ENCODE data around the gene GPR139.

Gene GPR139

GRCh38 chr16:20094157-20094556 is 20.5 kb upstream of the GPR139 start:
- TF ChIP-seq FOXP2 (optimal IDR thresholded peaks at IDR 0.05; ENCODE audit: borderline replicate concordance, extremely low read depth, extremely low read length, insufficient read depth) (no peak), TAF1 (IDR thresholded peaks at IDR 0.05; ENCODE audit: borderline replicate concordance, insufficient read depth, low read length) (no peak), REST (IDR thresholded peaks at IDR 0.05; ENCODE audit: insufficient read depth in 1 of 2, low read depth in 2 of 2, low read length in 2 of 2) (no peak), SIN3A (IDR thresholded peaks at IDR 0.05; ENCODE audit: borderline replicate concordance, insufficient read depth, low read length) (no peak), POLR2AphosphoS5 (IDR thresholded peaks at IDR 0.05; ENCODE audit: low read depth, low read length) (no peak)

- TF ChIP-seq FOXP2 (optimal IDR thresholded peaks at IDR 0.05; ENCODE audit: borderline replicate concordance, extremely low read depth, extremely low read length, insufficient read depth) (no peak), SIN3A (IDR thresholded peaks at IDR 0.05; ENCODE audit: borderline replicate concordance, insufficient read depth, low read length) (no peak), TAF1 (IDR thresholded peaks at IDR 0.05; ENCODE audit: borderline replicate concordance, insufficient read depth, low read length) (no peak), REST (IDR thresholded peaks at IDR 0.05; ENCODE audit: insufficient read depth in 1 of 2, low read depth in 2 of 2, low read length in 2 of 2) (no peak), POLR2AphosphoS5 (IDR thresholded peaks at IDR 0.05; ENCODE audit: low read depth, low read length) (no peak)
These were observed 15.7 kb upstream of the GPR139 start for GRCh38 chr16:20089246-20089965.

- no peak for TF ChIP-seq POLR2AphosphoS5 (IDR thresholded peaks at IDR 0.05; ENCODE audit: low read depth, low read length)
- TF ChIP-seq TAF1 (IDR thresholded peaks at IDR 0.05; ENCODE audit: borderline replicate concordance, insufficient read depth, low read length), result no peak
- TF ChIP-seq SIN3A (IDR thresholded peaks at IDR 0.05; ENCODE audit: borderline replicate concordance, insufficient read depth, low read length), result no peak
- no peak for TF ChIP-seq REST (IDR thresholded peaks at IDR 0.05; ENCODE audit: insufficient read depth in 1 of 2, low read depth in 2 of 2, low read length in 2 of 2)
- no peak for TF ChIP-seq FOXP2 (optimal IDR thresholded peaks at IDR 0.05; ENCODE audit: borderline replicate concordance, extremely low read depth, extremely low read length, insufficient read depth)
These were observed 11.0 kb upstream of the GPR139 start for GRCh38 chr16:20084624-20085226.

GRCh38 chr16:20079106-20079505 is 5.4 kb upstream of the GPR139 start:
- TF ChIP-seq FOXP2 (optimal IDR thresholded peaks at IDR 0.05; ENCODE audit: borderline replicate concordance, extremely low read depth, extremely low read length, insufficient read depth), result no peak
- no peak for TF ChIP-seq TAF1 (IDR thresholded peaks at IDR 0.05; ENCODE audit: borderline replicate concordance, insufficient read depth, low read length)
- TF ChIP-seq REST (IDR thresholded peaks at IDR 0.05; ENCODE audit: insufficient read depth in 1 of 2, low read depth in 2 of 2, low read length in 2 of 2), result no peak
- TF ChIP-seq POLR2AphosphoS5 (IDR thresholded peaks at IDR 0.05; ENCODE audit: low read depth, low read length), result no peak
- no peak for TF ChIP-seq SIN3A (IDR thresholded peaks at IDR 0.05; ENCODE audit: borderline replicate concordance, insufficient read depth, low read length)
